Gastroesophageal sphincter (tissue), 4 donors: ENCODE data around the gene PARP12. TPM values are rescaled to one million over a fixed set of nuclear protein-coding genes. Genes with fewer than 3 reads are reported as not detected.

Experiments
- ATAC-seq: fragments of 150-250 bp; one replicate; pipeline ENCODE4 v1.9.1; 2016; ENCODE audit warnings: mild to moderate bottlenecking, moderate library complexity
- H3K27ac ChIP-seq, 4 donors: fragments of 200-600 bp; sonication (generic) in 3 of 4; 1 replicate in 3 of 4; 2 replicates in 1 of 4; pipeline ENCODE4 v1.5.1; 2016 to 2019
- H3K27me3 ChIP-seq: fragments of 200-600 bp; sonication (generic); one replicate; pipeline ENCODE4 v1.5.1; 2019
- H3K36me3 ChIP-seq, 2 donors: fragments of 200-600 bp; sonication (generic); one replicate each; pipeline ENCODE4 v1.5.1; 2019; ENCODE audit warnings: control low read depth in 1 of 2
- H3K4me1 ChIP-seq, 3 donors: fragments of 200-600 bp; sonication (generic); 1 replicate in 2 of 3; 2 replicates in 1 of 3; pipeline ENCODE4 v1.5.1; 2016 to 2019; ENCODE audit warnings: control low read depth in 2 of 3
- H3K4me3 ChIP-seq, 2 donors: fragments of 200-600 bp; sonication (generic); one replicate each; pipeline ENCODE4 v1.5.1; 2019; ENCODE audit warnings: mild to moderate bottlenecking in 1 of 2, moderate library complexity in 1 of 2
- H3K9me3 ChIP-seq, 3 donors: fragments of 200-600 bp; sonication (generic); one replicate each; pipeline ENCODE4 v1.5.1; 2017 to 2019; ENCODE audit warnings: control low read depth in 2 of 3
- CTCF ChIP-seq, 4 experiments: fragments of 200-600 bp in 2 of 4; fragments of 450-650 bp in 2 of 4; sonication (generic) in 1 of 4; IDR thresholded peaks; one replicate each; pipeline ENCODE4 v1.5.1; 2017 to 2019; ENCODE audit warnings: antibody characterized with exemption in 4 of 4, mild to moderate bottlenecking in 2 of 4, moderate library complexity in 2 of 4
- EP300 ChIP-seq: sonication (generic); formaldehyde crosslinking; IDR thresholded peaks from one replicate; pipeline ENCODE4 v1.6.1; 2017; ENCODE audit warnings: antibody characterized with exemption, mild to moderate bottlenecking
- POLR2A ChIP-seq, 2 donors: fragments of 450-650 bp; IDR thresholded peaks; one replicate each; pipeline ENCODE4 v1.6.1; 2017; ENCODE audit warnings: antibody characterized with exemption in 2 of 2, mild to moderate bottlenecking in 2 of 2, moderate library complexity in 1 of 2
- POLR2AphosphoS5 ChIP-seq: sonication (generic); formaldehyde crosslinking; IDR thresholded peaks from one replicate; pipeline ENCODE4 v1.6.1; 2017; ENCODE audit warnings: antibody characterized with exemption
- WGBS, 2 donors: methylation state at CpG; one replicate each; pipeline ENCODE4 v1.1.5; 2018; ENCODE audit warnings: low coverage in 1 of 2; 5-methylcytosine and 5-hydroxymethylcytosine counted together
- total RNA-seq, 4 donors: library from RNA; depleted of rRNA; stranded (reverse); fragments of >200 nt; gene quantifications; one replicate each; pipeline ENCODE4 v1.1.0, GENCODE V29; 2016

The PARP12 gene
- total RNA-seq, 4 donors from 2014 or later: 11.9 to 35.6 (median 18.1) TPM

- TF ChIP-seq CTCF (IDR thresholded peaks at IDR 0.05) (no peak), EP300 (no peak), POLR2A (IDR thresholded peaks at IDR 0.05) (no peak), POLR2AphosphoS5 (no peak)
- Histone ChIP-seq H3K27ac (no peak overlapping the region), H3K4me3 (no peak overlapping the region), H3K36me3 (peaks cover 4 to 85% of the 10 kb centered on the region in 2 donors), H3K27me3 (no peaks in the 10 kb centered on the region), H3K9me3 (no peaks in the 10 kb centered on the region), H3K4me1 (no peaks in the 10 kb centered on the region)
- ATAC-seq: no peak
Observed at GRCh38 chr7:140034421-140034820, 28.3 kb downstream of the PARP12 start.

GRCh38 chr7:140033779-140034363 lies 28.9 kb downstream of the PARP12 start:
- 87 to 93% methylated on average over 7 to 12 of the region's 14 CpGs for WGBS, 2 donors
- TF ChIP-seq POLR2A (IDR thresholded peaks at IDR 0.05) (no peak), EP300 (no peak), CTCF (IDR thresholded peaks at IDR 0.05) (no peak), POLR2AphosphoS5 (no peak)
- Histone ChIP-seq H3K4me3 (no peak overlapping the region), H3K9me3 (no peaks in the 10 kb centered on the region), H3K27ac (no peak overlapping the region), H3K4me1 (no peaks in the 10 kb centered on the region), H3K36me3 (peaks cover 4 to 80% of the 10 kb centered on the region in 2 donors), H3K27me3 (no peaks in the 10 kb centered on the region)
- no peak for ATAC-seq

GRCh38 chr7:140033036-140033435 lies 29.7 kb downstream of the PARP12 start:
- ATAC-seq: no peak
- H3K36me3 ChIP-seq: peaks cover 4 to 78% of the 10 kb centered on the region in 2 donors

GRCh38 chr7:140031364-140031763 lies 31.4 kb downstream of the PARP12 start:
- Histone ChIP-seq H3K27ac (no peak overlapping the region), H3K27me3 (no peaks in the 10 kb centered on the region), H3K4me1 (no peaks in the 10 kb centered on the region), H3K36me3 (peaks cover 4 to 78% of the 10 kb centered on the region in 2 donors), H3K9me3 (no peaks in the 10 kb centered on the region), H3K4me3 (no peak overlapping the region)
- TF ChIP-seq CTCF (IDR thresholded peaks at IDR 0.05): no peak
- no peak for TF ChIP-seq POLR2A (IDR thresholded peaks at IDR 0.05)
- TF ChIP-seq EP300: no peak
- no peak for ATAC-seq
- WGBS, 2 donors: 100% methylated on average over 1 of the region's 1 CpG; no CpG with 5 or more reads in 1 of the 2 donors

More at GRCh38 chr7:140033036-140033435, 29.7 kb downstream of the PARP12 start:
- 60 to 93% methylated on average over 6 to 8 of the region's 8 CpGs for WGBS, 2 donors
- H3K9me3 ChIP-seq: no peaks in the 10 kb centered on the region
- TF ChIP-seq POLR2AphosphoS5 (no peak), POLR2A (IDR thresholded peaks at IDR 0.05) (no peak), EP300 (no peak), CTCF (IDR thresholded peaks at IDR 0.05) (no peak)
- no peaks in the 10 kb centered on the region for H3K4me1 ChIP-seq
- no peak overlapping the region for H3K4me3 ChIP-seq
- H3K27ac ChIP-seq: no peak overlapping the region
- no peaks in the 10 kb centered on the region for H3K27me3 ChIP-seq

- Histone ChIP-seq H3K36me3 (peaks cover 4 to 85% of the 10 kb centered on the region in 2 donors), H3K4me1 (no peaks in the 10 kb centered on the region), H3K4me3 (no peak overlapping the region), H3K27me3 (no peaks in the 10 kb centered on the region), H3K9me3 (no peaks in the 10 kb centered on the region), H3K27ac (no peak overlapping the region)
- 55 to 70% methylated on average over 1 of the region's 1 CpG for WGBS, 2 donors
- TF ChIP-seq POLR2AphosphoS5 (no peak), EP300 (no peak), POLR2A (IDR thresholded peaks at IDR 0.05) (no peak), CTCF (IDR thresholded peaks at IDR 0.05) (no peak)
- no peak for ATAC-seq
Observed at GRCh38 chr7:140029072-140029471, 33.7 kb downstream of the PARP12 start.
